HCT116 (cell line): ENCODE results near the gene FBXL15. TPM values are rescaled to one million over a fixed set of nuclear protein-coding genes. Genes with fewer than 3 reads are reported as not detected.

ENCODE experiments used
- ATAC-seq: fragments of 200-7000 bp; cut with Tn5 transposase; 2 replicates; pipeline ENCODE4 v1.9.1; 2020; ENCODE audit warnings: mild to moderate bottlenecking, moderate library complexity
- BruUV-seq: library from RNA; stranded (reverse); fragments of 400-500 nt; replicated peaks from 2 replicates; lab custom pipeline; 2021; lab: Mats Ljungman, UMichigan
- CTCF ChIA-PET: fragments of 300-600 bp; sonication (Branson Sonifier 250); formaldehyde crosslinking; loops from one replicate; lab custom pipeline; 2021; ENCODE audit warnings: antibody characterized with exemption; lab: Charles Lee
- POLR2A ChIA-PET: fragments of 300-600, 350-600 bp; sonication (Branson Sonifier 250); formaldehyde crosslinking; loops from one replicate; lab custom pipeline; 2021; ENCODE audit warnings: antibody characterized with exemption; lab: Charles Lee
- RAD21 ChIA-PET, 2 experiments: fragments of 300-600 bp; sonication (Branson Sonifier 250); formaldehyde crosslinking; loops; one replicate each; lab custom pipeline; 2023; ENCODE audit warnings: low total read pairs in 2 of 2; ENCODE audit not compliant: uncharacterized antibody in 2 of 2, unreplicated experiment in 2 of 2, low non-redundant PET in 1 of 2; lab: Charles Lee
- DNase-seq: peaks from one replicate; pipeline ENCODE4 v3.0.0-alpha.2; 2010; ENCODE audit warnings: low read depth, low spot score
- H2AFZ ChIP-seq: fragments of 200-600 bp; shearing (Covaris generic), sonication (generic); 2 replicates; pipeline ENCODE4 v1.6.1; 2017; ENCODE audit warnings: low read depth, mixed run types, mixed read lengths, antibody characterized with exemption, low read length; ENCODE audit not compliant: poor library complexity, severe bottlenecking
- H3K27ac ChIP-seq: 2 replicates; pipeline ENCODE4 v1.5.1; 2012; ENCODE audit warnings: low read depth, low read length
- H3K27me3 ChIP-seq: fragments of 200-600 bp; sonication (generic); 2 replicates; pipeline ENCODE4 v1.6.1; 2016; ENCODE audit warnings: mixed run types, low read length, mixed read lengths; ENCODE audit not compliant: insufficient read depth
- H3K36me3 ChIP-seq, 2 experiments: fragments of 200-500 bp in 1 of 2; fragments of 200-600 bp in 1 of 2; sonication (Bioruptor generic) in 1 of 2; sonication (generic) in 1 of 2; 2 replicates each; pipeline versions ENCODE4 v1.5.1 to v1.6.1; 2014 to 2016; ENCODE audit warnings: low read length in 2 of 2, inconsistent platforms in 1 of 2, mixed read lengths in 1 of 2, mixed run types in 1 of 2; ENCODE audit not compliant: insufficient read depth in 2 of 2, control insufficient read depth in 1 of 2
- H3K4me1 ChIP-seq, 2 experiments: fragments of 200-600 bp in 1 of 2; sonication (generic) in 1 of 2; 2 replicates each; pipeline versions ENCODE4 v1.5.1 to v1.6.1; 2012 to 2017; ENCODE audit warnings: low read length in 2 of 2, inconsistent platforms in 1 of 2, mild to moderate bottlenecking in 1 of 2, mixed read lengths in 1 of 2, mixed run types in 1 of 2, moderate library complexity in 1 of 2; ENCODE audit not compliant: insufficient read depth in 2 of 2, control insufficient read depth in 1 of 2
- H3K4me2 ChIP-seq: fragments of 200-600 bp; sonication (generic); 2 replicates; pipeline ENCODE4 v1.6.1; 2017; ENCODE audit warnings: mixed run types, low read length, mixed read lengths
- H3K4me3 ChIP-seq, 2 experiments: fragments of 200-600 bp in 1 of 2; sonication (generic) in 1 of 2; replicated peaks in 1 of 2; 2 replicates each; pipeline ENCODE4 v1.5.1; 2011 to 2016; ENCODE audit warnings: low read length in 2 of 2, control low read depth in 1 of 2, low read depth in 1 of 2, mild to moderate bottlenecking in 1 of 2, mixed read lengths in 1 of 2, mixed run types in 1 of 2
- H3K79me2 ChIP-seq: fragments of 200-600 bp; sonication (generic); 2 replicates; pipeline ENCODE4 v1.6.1; 2017; ENCODE audit warnings: mild to moderate bottlenecking, mixed run types, low read length, moderate library complexity, mixed read lengths; ENCODE audit not compliant: insufficient read depth
- H3K9ac ChIP-seq: fragments of 200-600 bp; sonication (generic); 2 replicates; pipeline ENCODE4 v1.6.1; 2016; ENCODE audit warnings: low read length, mixed read lengths
- H3K9me2 ChIP-seq: fragments of 200-600 bp; sonication (generic), shearing (Covaris generic); 2 replicates; pipeline ENCODE4 v1.6.1; 2017; ENCODE audit warnings: mixed run types, mild to moderate bottlenecking, moderate library complexity; ENCODE audit not compliant: insufficient read depth
- H3K9me3 ChIP-seq, 2 experiments: fragments of 200-500 bp in 1 of 2; fragments of 200-600 bp in 1 of 2; sonication (Bioruptor generic) in 1 of 2; sonication (generic) in 1 of 2; 2 replicates each; pipeline ENCODE4 v1.6.1; 2014 to 2017; ENCODE audit warnings: low read length in 2 of 2, mixed read lengths in 2 of 2, inconsistent platforms in 1 of 2, low read depth in 1 of 2, mild to moderate bottlenecking in 1 of 2, mixed run types in 1 of 2, moderate library complexity in 1 of 2; ENCODE audit not compliant: control insufficient read depth in 1 of 2, insufficient read depth in 1 of 2
- H4K20me1 ChIP-seq: fragments of 200-600 bp; sonication (generic), shearing (Covaris generic); 2 replicates; pipeline ENCODE4 v1.6.1; 2017; ENCODE audit warnings: mixed run types, mild to moderate bottlenecking, moderate library complexity; ENCODE audit not compliant: insufficient read depth
- CBX3 ChIP-seq: IDR thresholded peaks from 2 replicates; pipeline ENCODE4 v1.6.1; 2012; ENCODE audit warnings: low read depth
- CEBPB ChIP-seq: IDR thresholded peaks from 2 replicates; pipeline ENCODE4 v1.6.1; 2012; ENCODE audit warnings: low read depth
- EGR1 ChIP-seq: IDR thresholded peaks from 2 replicates; pipeline ENCODE4 v1.6.1; 2012; ENCODE audit warnings: low read depth
- ELF1 ChIP-seq: IDR thresholded peaks from 2 replicates; pipeline ENCODE4 v1.6.1; 2012; ENCODE audit warnings: low read depth, borderline replicate concordance
- EZH2phosphoT487 ChIP-seq: fragments of 200-600 bp; IDR thresholded peaks from 2 replicates; pipeline ENCODE4 v1.6.1; 2018; ENCODE audit warnings: antibody characterized with exemption, borderline replicate concordance
- FOSL1 ChIP-seq: IDR thresholded peaks from 2 replicates; pipeline ENCODE4 v1.6.1; 2012; ENCODE audit warnings: low read depth
- JUND ChIP-seq: IDR thresholded peaks from 2 replicates; pipeline ENCODE4 v1.6.1; 2012
- POLR2A ChIP-seq: IDR thresholded peaks from 2 replicates; pipeline ENCODE4 v1.7.0; 2011; ENCODE audit warnings: borderline replicate concordance; ENCODE audit not compliant: insufficient read depth, insufficient read length; ENCODE audit errors: extremely low read depth
- RAD21 ChIP-seq: IDR thresholded peaks from 2 replicates; pipeline ENCODE4 v1.6.1; 2012; ENCODE audit warnings: low read depth, mild to moderate bottlenecking
- REST ChIP-seq: IDR thresholded peaks from 2 replicates; pipeline ENCODE4 v1.6.1; 2012; ENCODE audit warnings: low read depth
- SIN3A ChIP-seq: IDR thresholded peaks from 2 replicates; pipeline ENCODE4 v1.6.1; 2012; ENCODE audit warnings: low read depth
- SP1 ChIP-seq: IDR thresholded peaks from 2 replicates; pipeline ENCODE4 v1.6.1; 2012; ENCODE audit warnings: low read depth
- SRF ChIP-seq: IDR thresholded peaks from 2 replicates; pipeline ENCODE4 v1.6.1; 2012; ENCODE audit warnings: low read depth
- TCF7L2 ChIP-seq: IDR thresholded peaks from 2 replicates; pipeline ENCODE4 v1.7.0; 2011; ENCODE audit warnings: borderline replicate concordance, inconsistent platforms; ENCODE audit not compliant: insufficient read depth, insufficient read length; ENCODE audit errors: extremely low read depth
- YY1 ChIP-seq: IDR thresholded peaks from 2 replicates; pipeline ENCODE4 v1.6.1; 2011; ENCODE audit warnings: low read length, low read depth, moderate library complexity, mild to moderate bottlenecking; ENCODE audit not compliant: insufficient replicate concordance; ENCODE audit errors: extremely low read depth
- ZFX ChIP-seq: fragments of 450-650 bp; IDR thresholded peaks from 2 replicates; pipeline ENCODE4 v1.6.1; 2017
- ZNF274 ChIP-seq: fragments of 200-500 bp; sonication (Bioruptor generic); IDR thresholded peaks from 2 replicates; pipeline ENCODE4 v1.6.1; 2014; ENCODE audit warnings: mild to moderate bottlenecking, low read depth, low read length, inconsistent platforms
- intact Hi-C: fragments of 100-400 bp; cut with micrococcal nuclease; formaldehyde crosslinking; loops from 2 replicates; pipeline ENCODE4 v1.10.0; 2022
- total RNA-seq: library from RNA; stranded (reverse); gene quantifications from one replicate; pipeline ENCODE4 v1.2.1, GENCODE V29; 2021; ENCODE audit not compliant: unreplicated experiment
- TF ChIP-seq, protein P1 (sequence below), 3 experiments: fragments of 200-600 bp in 1 of 3; sonication (generic) in 1 of 3; IDR thresholded peaks in 2 of 3; conservative IDR thresholded peaks in 1 of 3; 2 replicates each; pipeline ENCODE4 v1.5.1; 2012 to 2017; ENCODE audit warnings: low read depth in 2 of 3, low read length in 2 of 3, antibody characterized with exemption in 1 of 3, borderline replicate concordance in 1 of 3, control low read depth in 1 of 3, mild to moderate bottlenecking in 1 of 3, mixed read lengths in 1 of 3, mixed run types in 1 of 3, moderate library complexity in 1 of 3; ENCODE audit not compliant: insufficient read depth in 1 of 3
- TF ChIP-seq, protein P2 (sequence below): IDR thresholded peaks from 2 replicates; pipeline ENCODE4 v1.6.1; 2011; ENCODE audit warnings: mild to moderate bottlenecking, low read length, moderate library complexity; ENCODE audit not compliant: insufficient replicate concordance; ENCODE audit errors: extremely low read depth
- TF ChIP-seq, protein P3 (sequence below): IDR thresholded peaks from 2 replicates; pipeline ENCODE4 v1.6.1; 2012

FBXL15 gene
- total RNA-seq, 1 experiment from 2014 or later = 21.1 TPM

DNA sequence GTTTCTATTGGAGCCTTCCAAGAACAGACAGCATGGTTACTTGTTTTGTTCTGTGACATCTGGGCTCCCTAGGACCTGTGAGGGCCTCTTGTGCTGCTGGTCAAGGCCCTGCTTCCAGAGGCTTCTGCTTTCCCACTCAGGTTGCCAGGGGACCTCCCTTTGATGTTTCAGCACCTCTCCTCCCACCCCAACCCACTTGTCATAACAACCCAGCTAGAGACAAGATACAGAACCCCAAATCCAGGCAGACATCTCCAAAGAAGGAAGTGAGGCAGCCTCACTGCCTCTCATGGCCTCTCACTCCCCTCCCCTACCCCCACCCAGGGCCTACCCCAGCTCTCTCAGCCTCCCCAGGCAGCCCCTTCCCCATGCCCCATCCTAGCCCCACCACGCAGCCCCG, 13.8 kb upstream of the FBXL15 start:
- Histone ChIP-seq H3K9ac (no peak overlapping the region), H3K27ac (no peak overlapping the region), H3K9me2 (no peaks in the 10 kb centered on the region), H2AFZ (no peak overlapping the region), H3K4me3 (no peak overlapping the region), H3K4me1 (peaks cover 14 to 33% of the 10 kb centered on the region in 2 experiments)
- intact Hi-C loops = no loop called here
- ATAC-seq = no peak
- POLR2A ChIA-PET = interaction anchor here (0.7 to 1.6 kb wide), 3 partner anchors 9 to 112 kb away, joined by 3 to 5 read pairs (median 3); partner anchors contain the start of gene FBXL15
- BruUV-seq = no TSS peak
- TF ChIP-seq SIN3A (no peak), CBX3 (no peak), ZNF274 (no peak), CEBPB (no peak), EZH2phosphoT487 (no peak), YY1 (no peak), EGR1 (no peak), JUND (no peak), FOSL1 (no peak), ELF1 (no peak), POLR2A (no peak), ZFX (no peak), REST (no peak), RAD21 (no peak), SP1 (no peak), SRF (no peak), TCF7L2 (no peak)
- TF ChIP-seq, protein P1, sequence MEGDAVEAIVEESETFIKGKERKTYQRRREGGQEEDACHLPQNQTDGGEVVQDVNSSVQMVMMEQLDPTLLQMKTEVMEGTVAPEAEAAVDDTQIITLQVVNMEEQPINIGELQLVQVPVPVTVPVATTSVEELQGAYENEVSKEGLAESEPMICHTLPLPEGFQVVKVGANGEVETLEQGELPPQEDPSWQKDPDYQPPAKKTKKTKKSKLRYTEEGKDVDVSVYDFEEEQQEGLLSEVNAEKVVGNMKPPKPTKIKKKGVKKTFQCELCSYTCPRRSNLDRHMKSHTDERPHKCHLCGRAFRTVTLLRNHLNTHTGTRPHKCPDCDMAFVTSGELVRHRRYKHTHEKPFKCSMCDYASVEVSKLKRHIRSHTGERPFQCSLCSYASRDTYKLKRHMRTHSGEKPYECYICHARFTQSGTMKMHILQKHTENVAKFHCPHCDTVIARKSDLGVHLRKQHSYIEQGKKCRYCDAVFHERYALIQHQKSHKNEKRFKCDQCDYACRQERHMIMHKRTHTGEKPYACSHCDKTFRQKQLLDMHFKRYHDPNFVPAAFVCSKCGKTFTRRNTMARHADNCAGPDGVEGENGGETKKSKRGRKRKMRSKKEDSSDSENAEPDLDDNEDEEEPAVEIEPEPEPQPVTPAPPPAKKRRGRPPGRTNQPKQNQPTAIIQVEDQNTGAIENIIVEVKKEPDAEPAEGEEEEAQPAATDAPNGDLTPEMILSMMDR (IDR thresholded peaks at IDR 0.05 in 2 of 3, conservative IDR thresholded peaks at IDR 0.05 in 1 of 3; ENCODE audit: borderline replicate concordance in 1 of 3, insufficient read depth in 1 of 3, low read depth in 2 of 3, low read length in 2 of 3) = no peak
- TF ChIP-seq, protein P2, sequence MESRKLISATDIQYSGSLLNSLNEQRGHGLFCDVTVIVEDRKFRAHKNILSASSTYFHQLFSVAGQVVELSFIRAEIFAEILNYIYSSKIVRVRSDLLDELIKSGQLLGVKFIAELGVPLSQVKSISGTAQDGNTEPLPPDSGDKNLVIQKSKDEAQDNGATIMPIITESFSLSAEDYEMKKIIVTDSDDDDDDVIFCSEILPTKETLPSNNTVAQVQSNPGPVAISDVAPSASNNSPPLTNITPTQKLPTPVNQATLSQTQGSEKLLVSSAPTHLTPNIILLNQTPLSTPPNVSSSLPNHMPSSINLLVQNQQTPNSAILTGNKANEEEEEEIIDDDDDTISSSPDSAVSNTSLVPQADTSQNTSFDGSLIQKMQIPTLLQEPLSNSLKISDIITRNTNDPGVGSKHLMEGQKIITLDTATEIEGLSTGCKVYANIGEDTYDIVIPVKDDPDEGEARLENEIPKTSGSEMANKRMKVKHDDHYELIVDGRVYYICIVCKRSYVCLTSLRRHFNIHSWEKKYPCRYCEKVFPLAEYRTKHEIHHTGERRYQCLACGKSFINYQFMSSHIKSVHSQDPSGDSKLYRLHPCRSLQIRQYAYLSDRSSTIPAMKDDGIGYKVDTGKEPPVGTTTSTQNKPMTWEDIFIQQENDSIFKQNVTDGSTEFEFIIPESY = no peak
- TF ChIP-seq, protein P3, sequence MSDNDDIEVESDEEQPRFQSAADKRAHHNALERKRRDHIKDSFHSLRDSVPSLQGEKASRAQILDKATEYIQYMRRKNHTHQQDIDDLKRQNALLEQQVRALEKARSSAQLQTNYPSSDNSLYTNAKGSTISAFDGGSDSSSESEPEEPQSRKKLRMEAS = no peak
- TF ChIP-seq, all 23 proteins: peak for 0
- Histone ChIP-seq H4K20me1 (no peaks in the 10 kb centered on the region), H3K36me3 (peaks cover 0 to 4% of the 10 kb centered on the region in 2 experiments; a peak in 2 of 4 replicates), H3K9me3 (no peaks in the 10 kb centered on the region), H3K79me2 (no peaks in the 10 kb centered on the region), H3K4me2 (no peak overlapping the region), H3K27me3 (no peaks in the 10 kb centered on the region)
- DNase-seq = no peak
- CTCF ChIA-PET = interaction anchor here (1.2 to 1.8 kb wide), 2 partner anchors 15 to 176 kb away, joined by 3 to 11 read pairs; no protein-coding TSS in a partner anchor
- RAD21 ChIA-PET = no interaction called here
